Lower leg skin (tissue), 3 donors: ENCODE data around the gene COPG1.

Source experiments
- POLR2A ChIP-seq, 2 donors: fragments of 450-650 bp; IDR thresholded peaks; one replicate each; pipeline ENCODE4 v1.6.1; 2016 to 2017; ENCODE audit warnings: antibody characterized with exemption in 2 of 2, mild to moderate bottlenecking in 1 of 2, moderate library complexity in 1 of 2
- TF ChIP-seq, protein P1 (sequence below), 3 donors: fragments of 450-650 bp; IDR thresholded peaks; one replicate each; pipeline ENCODE4 v1.5.1; 2016; ENCODE audit warnings: antibody characterized with exemption in 3 of 3, mild to moderate bottlenecking in 3 of 3, moderate library complexity in 2 of 3

DNA sequence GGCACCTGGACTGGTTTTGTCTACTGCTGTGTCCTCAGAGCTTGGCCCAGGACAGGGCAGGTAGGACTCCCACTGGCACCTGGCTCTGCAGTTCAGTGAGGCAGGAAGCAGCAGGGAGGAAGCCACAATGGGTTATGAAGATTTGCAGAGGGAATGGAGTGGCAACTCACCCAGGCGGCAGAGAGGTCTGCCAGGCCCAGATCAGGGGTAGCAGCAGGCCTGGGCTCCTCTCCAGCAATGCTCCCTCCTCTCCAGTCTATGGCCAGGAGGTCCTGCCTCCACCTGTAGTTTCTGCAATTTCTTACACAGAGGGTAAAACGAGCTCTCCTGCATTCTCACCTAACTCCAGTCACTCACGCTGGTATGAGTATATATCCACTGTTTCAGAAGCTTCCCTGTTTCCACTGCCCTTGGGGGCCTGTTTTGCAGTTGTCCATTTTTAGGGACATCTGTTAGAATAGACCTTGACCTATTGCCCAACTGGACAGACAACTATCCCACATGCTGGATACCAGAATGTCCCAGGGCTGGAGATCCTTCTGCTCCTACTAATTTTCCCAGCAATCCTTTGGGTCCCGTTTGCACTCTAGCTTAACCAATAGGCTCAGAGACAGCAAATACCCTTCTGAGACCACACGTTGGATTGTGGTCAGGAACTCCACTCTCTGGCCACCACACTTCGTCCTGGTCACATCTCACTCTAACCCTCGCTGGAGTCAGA is 64.4 kb downstream of the COPG1 start:
- TF ChIP-seq, protein P1, sequence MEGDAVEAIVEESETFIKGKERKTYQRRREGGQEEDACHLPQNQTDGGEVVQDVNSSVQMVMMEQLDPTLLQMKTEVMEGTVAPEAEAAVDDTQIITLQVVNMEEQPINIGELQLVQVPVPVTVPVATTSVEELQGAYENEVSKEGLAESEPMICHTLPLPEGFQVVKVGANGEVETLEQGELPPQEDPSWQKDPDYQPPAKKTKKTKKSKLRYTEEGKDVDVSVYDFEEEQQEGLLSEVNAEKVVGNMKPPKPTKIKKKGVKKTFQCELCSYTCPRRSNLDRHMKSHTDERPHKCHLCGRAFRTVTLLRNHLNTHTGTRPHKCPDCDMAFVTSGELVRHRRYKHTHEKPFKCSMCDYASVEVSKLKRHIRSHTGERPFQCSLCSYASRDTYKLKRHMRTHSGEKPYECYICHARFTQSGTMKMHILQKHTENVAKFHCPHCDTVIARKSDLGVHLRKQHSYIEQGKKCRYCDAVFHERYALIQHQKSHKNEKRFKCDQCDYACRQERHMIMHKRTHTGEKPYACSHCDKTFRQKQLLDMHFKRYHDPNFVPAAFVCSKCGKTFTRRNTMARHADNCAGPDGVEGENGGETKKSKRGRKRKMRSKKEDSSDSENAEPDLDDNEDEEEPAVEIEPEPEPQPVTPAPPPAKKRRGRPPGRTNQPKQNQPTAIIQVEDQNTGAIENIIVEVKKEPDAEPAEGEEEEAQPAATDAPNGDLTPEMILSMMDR (IDR thresholded peaks at IDR 0.05) = no peak
- TF ChIP-seq POLR2A (IDR thresholded peaks at IDR 0.05) = no peak
